SK-N-SH treated with all-trans-retinoic acid at 6 μM for 48 hours (cell line): Measurements from ENCODE around the gene CCDC68.

Source experiments
- ATAC-seq: fragments of 200-7000 bp; cut with Tn5 transposase; 3 replicates; pipeline ENCODE4 v1.9.1; 2020; ENCODE audit warnings: mild to moderate bottlenecking, moderate library complexity
- ARNTL ChIP-seq: fragments of 450-650 bp; formaldehyde crosslinking; IDR thresholded peaks from 2 replicates; pipeline ENCODE4 v1.5.0; 2020; ENCODE audit warnings: low read depth, mild to moderate bottlenecking, moderate library complexity, borderline replicate concordance
- BACH2 ChIP-seq: fragments of 250-450 bp; sonication (Bioruptor Pico); IDR thresholded peaks from 2 replicates; pipeline ENCODE4 v1.9.0; 2021; ENCODE audit warnings: mild to moderate bottlenecking, borderline replicate concordance
- CREB5 ChIP-seq: fragments of 250-450 bp; sonication (Bioruptor Pico); IDR thresholded peaks from 2 replicates; pipeline ENCODE4 v1.5.1; 2020; ENCODE audit warnings: low read depth, mild to moderate bottlenecking, moderate library complexity
- CSDC2 ChIP-seq: fragments of 250-450 bp; sonication (Bioruptor Pico); IDR thresholded peaks from 2 replicates; pipeline ENCODE4 v1.5.0; 2020; ENCODE audit warnings: mild to moderate bottlenecking, moderate library complexity
- CSRNP3 ChIP-seq: fragments of 250-450 bp; sonication (Bioruptor Pico); IDR thresholded peaks from 2 replicates; pipeline ENCODE4 v1.5.1; 2021; ENCODE audit warnings: mild to moderate bottlenecking, moderate library complexity
- ESRRG ChIP-seq: fragments of 250-450 bp; sonication (Bioruptor Pico); IDR thresholded peaks from 2 replicates; pipeline ENCODE4 v1.6.1; 2021; ENCODE audit warnings: mild to moderate bottlenecking
- GLIS3 ChIP-seq: fragments of 250-450 bp; sonication (Bioruptor Pico); IDR thresholded peaks from 2 replicates; pipeline ENCODE4 v1.5.0; 2020; ENCODE audit warnings: mild to moderate bottlenecking, moderate library complexity
- ISL1 ChIP-seq: fragments of 250-450 bp; sonication (Bioruptor Pico); IDR thresholded peaks from 2 replicates; pipeline ENCODE4 v2.1.2; 2022; ENCODE audit warnings: mild to moderate bottlenecking, moderate library complexity
- OSR1 ChIP-seq: fragments of 250-450 bp; sonication (Bioruptor Pico); IDR thresholded peaks from 2 replicates; pipeline ENCODE4 v1.8.0; 2022; ENCODE audit warnings: moderate library complexity, mild to moderate bottlenecking, inconsistent platforms
- PATZ1 ChIP-seq: fragments of 250-450 bp; sonication (Bioruptor Pico); IDR thresholded peaks from 2 replicates; pipeline ENCODE4 v1.8.0; 2020; ENCODE audit warnings: mild to moderate bottlenecking, moderate library complexity, borderline replicate concordance
- POU6F1 ChIP-seq: fragments of 250-450 bp; sonication (Bioruptor Pico); IDR thresholded peaks from 2 replicates; pipeline ENCODE4 v1.8.0; 2021; ENCODE audit warnings: low read depth, mild to moderate bottlenecking, moderate library complexity, borderline replicate concordance
- PPARA ChIP-seq: fragments of 250-450 bp; sonication (Bioruptor Pico); IDR thresholded peaks from 2 replicates; pipeline ENCODE4 v1.5.0; 2020; ENCODE audit warnings: mild to moderate bottlenecking, borderline replicate concordance
- RARB ChIP-seq: fragments of 250-450 bp; sonication (Bioruptor Pico); IDR thresholded peaks from 2 replicates; pipeline ENCODE4 v1.8.0; 2021; ENCODE audit warnings: mild to moderate bottlenecking, moderate library complexity
- TCF4 ChIP-seq: fragments of 250-450 bp; sonication (Bioruptor Pico); IDR thresholded peaks from 2 replicates; pipeline ENCODE4 v1.8.0; 2021; ENCODE audit warnings: mild to moderate bottlenecking, moderate library complexity, borderline replicate concordance
- TSHZ2 ChIP-seq: fragments of 250-450 bp; sonication (Bioruptor Pico); IDR thresholded peaks from 2 replicates; pipeline ENCODE4 v1.5.0; 2020; ENCODE audit warnings: mild to moderate bottlenecking, moderate library complexity
- ZC3H10 ChIP-seq: fragments of 250-450 bp; sonication (Bioruptor Pico); IDR thresholded peaks from 2 replicates; pipeline ENCODE4 v1.5.1; 2021; ENCODE audit warnings: mild to moderate bottlenecking, moderate library complexity
- ZFP3 ChIP-seq: fragments of 250-450 bp; sonication (Bioruptor Pico); IDR thresholded peaks from 2 replicates; pipeline ENCODE4 v1.5.0; 2020; ENCODE audit warnings: mild to moderate bottlenecking, moderate library complexity
- ZFP30 ChIP-seq: fragments of 450-650 bp; formaldehyde crosslinking; IDR thresholded peaks from 2 replicates; pipeline ENCODE4 v1.5.0; 2022; ENCODE audit warnings: mild to moderate bottlenecking, moderate library complexity
- ZNF565 ChIP-seq: fragments of 450-650 bp; formaldehyde crosslinking; conservative IDR thresholded peaks from 2 replicates; pipeline ENCODE4 v1.5.0; 2020; ENCODE audit warnings: low read depth, mild to moderate bottlenecking, moderate library complexity
- ZNF70 ChIP-seq: fragments of 450-650 bp; formaldehyde crosslinking; IDR thresholded peaks from 2 replicates; pipeline ENCODE4 v1.5.0; 2020; ENCODE audit warnings: mild to moderate bottlenecking, moderate library complexity

CCDC68 gene

GRCh38 chr18:55000529-55000928, 41.3 kb upstream of the CCDC68 start (continued):
- no peak for TF ChIP-seq TCF4 (CRISPR knock-in tag)
- no peak for TF ChIP-seq ARNTL (CRISPR knock-in tag)

- ATAC-seq, result no peak
These were observed 39.8 kb upstream of the CCDC68 start for GRCh38 chr18:54999016-54999415.

GRCh38 chr18:54995421-54996143, 36.3 kb upstream of the CCDC68 start:
- ATAC-seq, result no peak
- TF ChIP-seq CREB5 (CRISPR knock-in tag), result no peak
- no peak for TF ChIP-seq ZFP30 (CRISPR knock-in tag)
- no peak for TF ChIP-seq ZC3H10 (CRISPR knock-in tag)
- no peak for TF ChIP-seq ZNF70 (CRISPR knock-in tag)
- no peak for TF ChIP-seq CSRNP3 (CRISPR knock-in tag)
- no peak for TF ChIP-seq TSHZ2 (CRISPR knock-in tag)
- no peak for TF ChIP-seq PATZ1
- TF ChIP-seq ZFP3 (CRISPR knock-in tag), result no peak
- TF ChIP-seq TCF4 (CRISPR knock-in tag), result no peak
- TF ChIP-seq ZNF565 (CRISPR knock-in tag), result no peak
- TF ChIP-seq CSDC2 (CRISPR knock-in tag), result no peak
- no peak for TF ChIP-seq POU6F1 (CRISPR knock-in tag)
- no peak for TF ChIP-seq PPARA
- no peak for TF ChIP-seq ISL1 (CRISPR knock-in tag)
- TF ChIP-seq OSR1 (CRISPR knock-in tag), result no peak
- TF ChIP-seq RARB (CRISPR knock-in tag), result no peak
- no peak for TF ChIP-seq ESRRG
- no peak for TF ChIP-seq ARNTL (CRISPR knock-in tag)
- TF ChIP-seq BACH2 (CRISPR knock-in tag), result no peak
- no peak for TF ChIP-seq GLIS3 (CRISPR knock-in tag)
- TF ChIP-seq, all 23 proteins: peak for 0

More at GRCh38 chr18:54999016-54999415, 39.8 kb upstream of the CCDC68 start:
- TF ChIP-seq ISL1 (CRISPR knock-in tag), result no peak
